HepG2 (cell line): ENCODE data around the gene PIK3R5. TPM values are rescaled to one million over a fixed set of nuclear protein-coding genes. Genes with fewer than 3 reads are reported as not detected.

Source experiments
- ATAC-seq: fragments of 200-7000 bp; cut with Tn5 transposase; 3 replicates; pipeline ENCODE4 v1.9.1; 2020; ENCODE audit warnings: mild to moderate bottlenecking, moderate library complexity
- BruUV-seq: library from RNA; stranded (reverse); fragments of 400-500 nt; replicated peaks from 2 replicates; lab custom pipeline; 2021; lab: Mats Ljungman, UMichigan
- CTCF ChIA-PET: fragments of 300-600 bp; formaldehyde crosslinking; extraction: SDS; loops from one replicate; lab custom pipeline; 2021; ENCODE audit warnings: low total read pairs, inconsistent platforms, low intra/inter-chr PET ratio; lab: Yijun Ruan, JAX
- POLR2A ChIA-PET: fragments of 350-600 bp; sonication (Branson Sonifier 250); formaldehyde crosslinking; loops from one replicate; lab custom pipeline; 2020; ENCODE audit warnings: antibody characterized with exemption, inconsistent platforms; lab: Yijun Ruan, JAX
- DNase-seq: peaks from one replicate; pipeline ENCODE4 v3.0.0-alpha.2; 2015; ENCODE audit warnings: low spot score
- FAIRE-seq: peaks from 3 replicates; lab custom pipeline; 2011; peaks lifted over from hg19 to GRCh38; lab: Jason Lieb, UNC
- H2AFZ ChIP-seq: one replicate; pipeline ENCODE4 v1.6.1; 2011; ENCODE audit warnings: low read length, inconsistent platforms
- H3K27ac ChIP-seq: fragments of 300-600 bp; 3 replicates; pipeline ENCODE4 v1.8.0; 2011; ENCODE audit warnings: mixed run types, mild to moderate bottlenecking, mixed read lengths, low read length, inconsistent platforms; ENCODE audit not compliant: insufficient read depth; ENCODE audit errors: extremely low read length
- H3K27me3 ChIP-seq, 2 experiments: fragments of 200-600 bp in 1 of 2; 2 replicates in 1 of 2; 3 replicates in 1 of 2; pipeline versions ENCODE4 v1.6.0 to v1.8.0; 2011; ENCODE audit warnings: low read length in 2 of 2, mild to moderate bottlenecking in 2 of 2, moderate library complexity in 2 of 2, inconsistent platforms in 1 of 2; ENCODE audit not compliant: insufficient read depth in 2 of 2, control insufficient read depth in 1 of 2
- H3K36me3 ChIP-seq, 2 experiments: fragments of 200-600 bp in 1 of 2; replicated peaks in 1 of 2; 2 replicates in 1 of 2; 3 replicates in 1 of 2; pipeline versions ENCODE4 v1.5.1 to v1.8.0; 2011; ENCODE audit warnings: low read length in 2 of 2, inconsistent platforms in 1 of 2; ENCODE audit not compliant: insufficient read depth in 2 of 2, control insufficient read depth in 1 of 2
- H3K4me1 ChIP-seq: 2 replicates; pipeline ENCODE4 v1.5.1; 2012; ENCODE audit warnings: low read length, inconsistent platforms; ENCODE audit not compliant: insufficient read depth
- H3K4me2 ChIP-seq: 2 replicates; pipeline ENCODE4 v1.6.0; 2011; ENCODE audit warnings: low read depth, low read length, inconsistent platforms
- H3K4me3 ChIP-seq, 3 experiments: fragments of 200-600 bp in 1 of 3; sonication (generic), shearing (Covaris generic) in 1 of 3; replicated peaks in 1 of 3; 2 replicates each; pipeline ENCODE4 v1.5.1; 2011 to 2016; ENCODE audit warnings: low read length in 3 of 3, inconsistent platforms in 2 of 3, low read depth in 2 of 3, mild to moderate bottlenecking in 2 of 3, control low read depth in 1 of 3, mixed read lengths in 1 of 3; ENCODE audit not compliant: insufficient read depth in 1 of 3
- H3K79me2 ChIP-seq: one replicate; pipeline ENCODE4 v1.6.1; 2011; ENCODE audit warnings: low read length, inconsistent platforms; ENCODE audit not compliant: insufficient read depth
- H3K9ac ChIP-seq: 2 replicates; pipeline ENCODE4 v1.6.0; 2011; ENCODE audit warnings: mild to moderate bottlenecking, low read depth, low read length, inconsistent platforms; ENCODE audit not compliant: insufficient read depth
- H3K9me3 ChIP-seq: 2 replicates; pipeline ENCODE4 v1.5.1; 2012; ENCODE audit warnings: mild to moderate bottlenecking, low read length
- H4K20me1 ChIP-seq: 2 replicates; pipeline ENCODE4 v1.6.0; 2011; ENCODE audit warnings: inconsistent platforms, mild to moderate bottlenecking, low read length, moderate library complexity; ENCODE audit not compliant: insufficient read depth
- NFKB2 ChIP-seq: sonication (generic); formaldehyde crosslinking; IDR thresholded peaks from 2 replicates; pipeline ENCODE4 v1.4.0; 2020; ENCODE audit warnings: missing genetic modification reagents, borderline replicate concordance
- ZNF781 ChIP-seq: sonication (generic); formaldehyde crosslinking; IDR thresholded peaks from 2 replicates; pipeline ENCODE4 v1.5.1; 2020; ENCODE audit warnings: borderline replicate concordance, mild to moderate bottlenecking, missing genetic modification reagents; ENCODE audit errors: not compliant biosample characterization
- WGBS: methylation state at CpG from one replicate; pipeline ENCODE4 v1.1.6; 2017; ENCODE audit warnings: low lambda C conversion rate; 5-methylcytosine and 5-hydroxymethylcytosine counted together
- in situ Hi-C: cut with HindIII; loops from 2 replicates; pipeline ENCODE4 v1.10.0; 2017; ENCODE audit warnings: low pct_unique_long_range_greater_than_20kb; ENCODE audit not compliant: extremely low pct_ligation_motif_present
- intact Hi-C: fragments of 100-400 bp; cut with micrococcal nuclease; formaldehyde crosslinking; loops from one replicate; pipeline ENCODE4 v1.10.0; 2022; ENCODE audit not compliant: unreplicated experiment
- polyA plus RNA-seq, 8 experiments: library from polyadenylated mRNA; depleted of rRNA in 3 of 8; stranded (reverse) in 7 of 8; unstranded in 1 of 8; fragments of >200 nt; fragmentation: Illumina TruSeq in 4 of 8; extraction: Trizol in 4 of 8; gene quantifications; 2 replicates each; pipeline versions ENCODE4 v1.2.1 to v1.2.3, GENCODE V29; 2011 to 2016; ENCODE audit warnings: low read depth in 4 of 8, missing spikeins in 1 of 8, mixed read lengths in 1 of 8; ENCODE audit not compliant: insufficient read depth in 1 of 8
- total RNA-seq, 5 experiments: library from RNA; depleted of rRNA; stranded (reverse); fragments of >200 nt; fragmentation: Illumina TruSeq; extraction: Trizol; gene quantifications; 2 replicates each; pipeline ENCODE4 v1.2.3, GENCODE V29; 2016; ENCODE audit warnings: low read depth in 1 of 5

PIK3R5 gene
- total and polyA plus RNA-seq, 2 of the 13 experiments (the other 11 are each of a cell fraction or from before 2014, with no cell fraction given): not detected

GRCh38 chr17:8963647-8964258 lies 1.8 kb downstream of the PIK3R5 start:
- no peak for ATAC-seq
- no TSS peak for BruUV-seq
- in situ Hi-C loops: no loop called here

GRCh38 chr17:8963014-8963413 lies 2.5 kb downstream of the PIK3R5 start:
- no peak overlapping the region for H2AFZ ChIP-seq
- H3K4me1 ChIP-seq: no peaks in the 10 kb centered on the region
- CTCF ChIA-PET: no interaction called here
- in situ Hi-C loops (no loop called here), intact Hi-C loops (no loop called here)
- DNase-seq (no peak), FAIRE-seq (no peak), ATAC-seq (no peak)
- no peak overlapping the region for H3K4me3 ChIP-seq
- BruUV-seq: no TSS peak
- H3K9ac ChIP-seq: no peak overlapping the region
- no peaks in the 10 kb centered on the region for H3K9me3 ChIP-seq
- POLR2A ChIA-PET: no interaction called here
- no peaks in the 10 kb centered on the region for H3K36me3 ChIP-seq
- 0% methylated on average over 3 of the region's 3 CpGs for WGBS
- H3K4me2 ChIP-seq: no peak overlapping the region
- no peaks in the 10 kb centered on the region for H4K20me1 ChIP-seq
- no peak overlapping the region for H3K27ac ChIP-seq
- peaks cover 0 to 15% of the 10 kb centered on the region in 2 experiments; a peak in 2 of 5 replicates for H3K27me3 ChIP-seq
- no peaks in the 10 kb centered on the region for H3K79me2 ChIP-seq
- TF ChIP-seq NFKB2 (CRISPR knock-in tag): no peak

More at GRCh38 chr17:8963647-8964258, 1.8 kb downstream of the PIK3R5 start:
- DNase-seq (no peak), FAIRE-seq (no peak)
- ChIA-PET POLR2A (no interaction called here), CTCF (no interaction called here)
- H3K9ac ChIP-seq: no peak overlapping the region
- H4K20me1 ChIP-seq: no peaks in the 10 kb centered on the region
- 12% methylated on average over 13 of the region's 13 CpGs for WGBS
- H3K27me3 ChIP-seq: peaks cover 0 to 12% of the 10 kb centered on the region in 2 experiments; a peak in 2 of 5 replicates
- H3K4me2 ChIP-seq: no peak overlapping the region
- no peaks in the 10 kb centered on the region for H3K4me1 ChIP-seq
- no peak for TF ChIP-seq ZNF781 (CRISPR knock-in tag)
- TF ChIP-seq, all 625 proteins: peak for 0
- Histone ChIP-seq H3K36me3 (no peaks in the 10 kb centered on the region), H3K4me3 (no peak overlapping the region), H3K79me2 (no peaks in the 10 kb centered on the region), H3K27ac (no peak overlapping the region), H2AFZ (no peak overlapping the region), H3K9me3 (no peaks in the 10 kb centered on the region)
- intact Hi-C loops: no loop called here
